Activated T-cell treated with anti-CD3 and anti-CD28 coated beads, Interleukin-2, amount 50 U/mL, for 4 hours (primary cell): ENCODE measurements around the gene ELP2. TPM values are rescaled to one million over a fixed set of nuclear protein-coding genes. Genes with fewer than 3 reads are reported as not detected.

Source experiments
- total RNA-seq, 3 donors: library from RNA; stranded (reverse); gene quantifications; one replicate each; pipeline ENCODE4 v1.2.1, GENCODE V29; 2021

Gene ELP2
- total RNA-seq, 3 donors from 2014 or later: 91.2 to 114 (median 99.2) TPM

Other genes with a start within 250 kb of the ELP2 start
- gene RPRD1A, start 62.3 kb upstream of the ELP2 start, total RNA-seq: 10 to 100 TPM; 19.7 to 23.4 (median 21.7) TPM
- 10 to 100 TPM; 39.4 to 44.5 (median 40.1) TPM for gene SLC39A6, start 559 bp upstream of the ELP2 start, total RNA-seq
- under 1 TPM; 0.03 to 0.34 (median 0.05) TPM for gene MOCOS, start 57.6 kb downstream of the ELP2 start, total RNA-seq
- under 1 TPM in 1 of 3 donors, not detected in 2; 0.13 TPM for gene FHOD3, start 167.8 kb downstream of the ELP2 start, total RNA-seq